K562 (cell line): Measurements from ENCODE around the gene OR2AP1. TPM values are rescaled to one million over a fixed set of nuclear protein-coding genes. Genes with fewer than 3 reads are reported as not detected.

Experiments used
- ATAC-seq: fragments of 200-7000 bp; cut with Tn5 transposase; 3 replicates; pipeline ENCODE4 v1.9.1; 2020; ENCODE audit warnings: moderate library complexity
- BruUV-seq: library from RNA; stranded (reverse); fragments of 400-500 nt; replicated peaks from 2 replicates; lab custom pipeline; 2021; lab: Mats Ljungman, UMichigan
- CTCF ChIA-PET: fragments of 300-600 bp; formaldehyde crosslinking; extraction: SDS; loops from one replicate; lab custom pipeline; 2021; ENCODE audit warnings: low intra/inter-chr PET ratio; lab: Yijun Ruan, JAX
- POLR2A ChIA-PET: fragments of 300-600, 350-650 bp; sonication (Branson Sonifier 250); formaldehyde crosslinking; extraction: SDS; loops from one replicate; lab custom pipeline; 2021; ENCODE audit warnings: antibody characterized with exemption, inconsistent platforms; lab: Yijun Ruan, JAX
- DNase-seq, 4 experiments: peaks; one replicate each; pipeline versions ENCODE4 v3.0.0 to v3.0.0-alpha.2; 2011 to 2018; ENCODE audit warnings: low spot score in 3 of 4, mixed read lengths in 3 of 4; ENCODE audit errors: extremely low read depth in 1 of 4
- FAIRE-seq: peaks from 2 replicates; lab custom pipeline; 2011; peaks lifted over from hg19 to GRCh38; lab: Jason Lieb, UNC
- H2AFZ ChIP-seq: 2 replicates; pipeline ENCODE4 v1.6.0; 2011; ENCODE audit warnings: low read depth, low read length, control low read depth, inconsistent platforms
- H3K27ac ChIP-seq: fragments of 200-600 bp; 3 replicates; pipeline ENCODE4 v1.8.0; 2011; ENCODE audit warnings: low read depth, mild to moderate bottlenecking, control low read depth, inconsistent platforms, low read length, moderate library complexity, mixed read lengths; ENCODE audit errors: extremely low read depth
- H3K27me3 ChIP-seq, 2 experiments: fragments of 300-600 bp in 1 of 2; 2 replicates in 1 of 2; 3 replicates in 1 of 2; pipeline versions ENCODE4 v1.6.0 to v1.8.0; 2011; ENCODE audit warnings: inconsistent platforms in 2 of 2, low read length in 2 of 2, mild to moderate bottlenecking in 1 of 2, mixed read lengths in 1 of 2, moderate library complexity in 1 of 2; ENCODE audit not compliant: control insufficient read depth in 2 of 2, insufficient read depth in 2 of 2
- H3K36me3 ChIP-seq: fragments of 300-600 bp; 3 replicates; pipeline ENCODE4 v1.8.0; 2011; ENCODE audit warnings: mild to moderate bottlenecking, low read length, inconsistent platforms; ENCODE audit not compliant: control insufficient read depth, insufficient read depth
- H3K4me1 ChIP-seq, 2 experiments: fragments of 200-600 bp in 1 of 2; replicated peaks in 1 of 2; 2 replicates in 1 of 2; 3 replicates in 1 of 2; pipeline versions ENCODE4 v1.5.1 to v1.8.0; 2011; ENCODE audit warnings: inconsistent platforms in 2 of 2, low read length in 2 of 2, mild to moderate bottlenecking in 1 of 2, mixed read lengths in 1 of 2, moderate library complexity in 1 of 2; ENCODE audit not compliant: control insufficient read depth in 2 of 2, insufficient read depth in 2 of 2
- H3K4me2 ChIP-seq: 2 replicates; pipeline ENCODE4 v1.6.1; 2011; ENCODE audit warnings: low read length, control low read depth, inconsistent platforms, mixed read lengths; ENCODE audit not compliant: insufficient read depth
- H3K4me3 ChIP-seq: fragments of 200-600 bp; sonication (generic), shearing (Covaris generic); 2 replicates; pipeline ENCODE4 v1.5.1; 2016; ENCODE audit warnings: control low read depth, inconsistent platforms
- H3K79me2 ChIP-seq: fragments of 200-600 bp; 3 replicates; pipeline ENCODE4 v1.8.0; 2011; ENCODE audit warnings: low read length, inconsistent platforms; ENCODE audit not compliant: control insufficient read depth, insufficient read depth
- H3K9ac ChIP-seq, 2 experiments: 2 replicates each; pipeline versions ENCODE4 v1.6.0 to v1.6.1; 2011; ENCODE audit warnings: low read depth in 2 of 2, low read length in 2 of 2, control low read depth in 1 of 2, inconsistent platforms in 1 of 2, mild to moderate bottlenecking in 1 of 2, mixed read lengths in 1 of 2; ENCODE audit not compliant: insufficient read depth in 1 of 2
- H3K9me1 ChIP-seq: one replicate; pipeline ENCODE4 v1.6.0; 2011; ENCODE audit warnings: inconsistent platforms, mild to moderate bottlenecking, low read length, moderate library complexity; ENCODE audit not compliant: control insufficient read depth, insufficient read depth
- H3K9me3 ChIP-seq: replicated peaks from 2 replicates; pipeline ENCODE4 v1.5.1; 2011; ENCODE audit warnings: low read depth, low read length, inconsistent platforms; ENCODE audit not compliant: control insufficient read depth, insufficient read depth
- H4K20me1 ChIP-seq: replicated peaks from 2 replicates; pipeline ENCODE4 v1.6.1; 2011; ENCODE audit warnings: low read length, inconsistent platforms, mixed read lengths; ENCODE audit not compliant: control insufficient read depth, insufficient read depth
- JUND ChIP-seq, 2 experiments: IDR thresholded peaks; 2 replicates in 1 of 2; 3 replicates in 1 of 2; pipeline ENCODE4 v1.6.1; 2011; ENCODE audit warnings: borderline replicate concordance in 2 of 2, low read depth in 2 of 2, low read length in 2 of 2, improper control_type of control experiment in 1 of 2, missing biosample characterization in 1 of 2, missing genetic modification characterization in 1 of 2, missing genetic modification reagents in 1 of 2
- MBD2 ChIP-seq: sonication (generic); IDR thresholded peaks from 2 replicates; pipeline ENCODE4 v1.6.1; 2016; ENCODE audit warnings: low read depth, borderline replicate concordance
- PYGO2 ChIP-seq: fragments of 450-650 bp; IDR thresholded peaks from 2 replicates; pipeline ENCODE4 v1.6.1; 2016; ENCODE audit warnings: mild to moderate bottlenecking, missing genetic modification characterization, moderate library complexity, missing compliant biosample characterization
- RNF2 ChIP-seq: sonication (generic); IDR thresholded peaks from 2 replicates; pipeline ENCODE4 v1.6.1; 2016
- SAP30 ChIP-seq: fragments of 200-600 bp; sonication (generic); IDR thresholded peaks from 2 replicates; pipeline ENCODE4 v1.6.1; 2012; ENCODE audit warnings: borderline replicate concordance, low read depth, mild to moderate bottlenecking, moderate library complexity, low read length, control low read depth, inconsistent platforms; ENCODE audit not compliant: insufficient read depth, poor library complexity, severe bottlenecking
- SMC3 ChIP-seq: conservative IDR thresholded peaks from 2 replicates; pipeline ENCODE4 v1.6.1; 2011; ENCODE audit warnings: low read depth, low read length, improper control_type of control experiment; ENCODE audit not compliant: insufficient read depth
- TEAD2 ChIP-seq: fragments of 450-650 bp; IDR thresholded peaks from 2 replicates; pipeline ENCODE4 v1.6.1; 2016; ENCODE audit warnings: missing genetic modification characterization, control low read depth, missing compliant biosample characterization
- WGBS: fragments of 100-300 bp; shearing (Covaris generic); methylation state at CpG from one replicate; pipeline ENCODE4 v1.1.6; 2016; ENCODE audit warnings: low coverage, mixed read lengths; ENCODE audit not compliant: insufficient coverage; ENCODE audit errors: missing lambda C conversion rate; 5-methylcytosine and 5-hydroxymethylcytosine counted together
- in situ Hi-C: fragments of 300-500 bp; cut with MboI; formaldehyde crosslinking; loops from 4 replicates; pipeline ENCODE4 v1.15.0; 2018; ENCODE audit warnings: inconsistent platforms, mixed read lengths
- intact Hi-C: fragments of 100-400 bp; cut with micrococcal nuclease; formaldehyde crosslinking; loops from 2 replicates; pipeline ENCODE4 v1.14.2; 2022
- polyA plus RNA-seq, 8 experiments: library from polyadenylated mRNA; depleted of rRNA in 4 of 8; stranded (reverse) in 5 of 8; unstranded in 3 of 8; fragments of >200 nt; fragmentation: Nextera tagmentation in 2 of 8; fragmentation: Illumina TruSeq in 1 of 8; extraction: Ambion mirVana in 2 of 8; extraction: Trizol in 1 of 8; gene quantifications; 2 replicates each; pipeline versions ENCODE4 v1.2.1 to v1.2.3, GENCODE V29; 2011 to 2014; ENCODE audit warnings: inconsistent platforms in 1 of 8, missing spikeins in 1 of 8
- total RNA-seq, 7 experiments: library from RNA; depleted of rRNA in 6 of 7; stranded (reverse); fragments of >200 nt in 6 of 7; fragmentation: Illumina TruSeq in 2 of 7; extraction: Trizol in 2 of 7; gene quantifications; 2 replicates each; pipeline versions ENCODE4 v1.2.1 to v1.2.3, GENCODE V29; 2011 to 2021; ENCODE audit warnings: low replicate concordance in 1 of 7
- TF ChIP-seq, protein P1 (sequence below): sonication (generic); formaldehyde crosslinking; IDR thresholded peaks from 2 replicates; pipeline ENCODE4 v1.5.0; 2020; ENCODE audit warnings: missing genetic modification reagents
- TF ChIP-seq, protein P2 (sequence below): fragments of 450-650 bp; formaldehyde crosslinking; IDR thresholded peaks from 2 replicates; pipeline ENCODE4 v1.4.0; 2020; ENCODE audit warnings: mild to moderate bottlenecking, moderate library complexity
- TF ChIP-seq, protein P3 (sequence below): fragments of 450-650 bp; formaldehyde crosslinking; IDR thresholded peaks from 2 replicates; pipeline ENCODE4 v1.4.0; 2022; ENCODE audit warnings: missing genetic modification characterization
- TF ChIP-seq, protein P4 (sequence below): IDR thresholded peaks from 2 replicates; pipeline ENCODE4 v1.6.1; 2012; ENCODE audit warnings: low read depth, low read length, improper control_type of control experiment, borderline replicate concordance
- TF ChIP-seq, protein P5 (sequence below): sonication (generic); formaldehyde crosslinking; IDR thresholded peaks from 2 replicates; pipeline ENCODE4 v1.9.0; 2022; ENCODE audit warnings: mild to moderate bottlenecking, missing genetic modification reagents

The OR2AP1 gene
- total and polyA plus RNA-seq, 9 of the 15 experiments (the other 6 are each of a cell fraction or from before 2014, with no cell fraction given): not detected

DNA sequence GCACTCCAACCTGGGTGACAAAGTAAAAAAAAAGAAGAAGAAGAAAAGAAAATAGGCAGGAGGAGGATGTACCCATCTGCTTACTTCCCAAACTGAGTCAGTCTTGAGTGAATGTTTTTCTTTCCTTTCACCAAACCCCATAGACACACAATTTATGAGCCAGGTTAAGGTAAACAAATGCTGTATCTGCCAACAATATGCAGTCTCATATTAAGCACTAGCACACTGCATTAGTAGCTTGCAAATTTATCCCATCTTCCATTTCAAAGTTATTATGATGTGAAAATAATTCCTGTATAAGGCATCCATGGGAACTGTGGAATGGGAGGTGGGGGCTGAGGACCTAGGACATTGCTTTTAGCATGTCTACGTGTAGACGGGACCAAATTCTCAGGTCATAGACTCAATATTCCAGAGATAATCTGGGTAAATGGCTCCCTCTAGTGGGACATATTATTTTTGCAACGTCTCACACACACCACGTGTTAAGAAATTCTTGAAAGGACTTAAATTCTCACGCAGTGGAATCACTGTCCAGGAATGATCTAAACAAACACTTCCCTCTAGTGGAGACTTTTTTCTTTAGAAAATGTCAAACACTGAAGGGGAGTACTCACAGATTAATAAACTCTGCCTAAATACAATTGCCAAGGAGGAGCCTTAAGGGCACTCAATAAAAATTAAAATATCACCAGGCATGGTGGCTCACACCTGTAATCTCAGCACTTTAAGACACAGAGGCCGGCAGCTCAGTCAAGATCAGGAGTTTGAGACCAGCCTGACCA lies 47.3 kb downstream of the OR2AP1 start:
- under 1% methylated on average over 6 of the region's 6 CpGs for WGBS
- DNase-seq (peak; percentile 66 to 88 (median 70)), ATAC-seq (peak; percentile 99), FAIRE-seq (peak; percentile 94)
- Histone ChIP-seq H3K9ac (no peak overlapping the region), H4K20me1 (no peaks in the 10 kb centered on the region), H3K4me1 (no peaks in the 10 kb centered on the region), H2AFZ (no peak overlapping the region; the same call in 1 of the 2 replicates), H3K9me1 (no peaks in the 10 kb centered on the region), H3K36me3 (no peaks in the 10 kb centered on the region), H3K4me2 (no peak overlapping the region), H3K4me3 (no peak overlapping the region), H3K9me3 (no peaks in the 10 kb centered on the region), H3K27me3 (no peaks in the 10 kb centered on the region), H3K79me2 (no peaks in the 10 kb centered on the region), H3K27ac (no peak overlapping the region)
- no TSS peak for BruUV-seq
- intact Hi-C loops (loop anchor here (1.0 to 10.0 kb wide), 4 partner anchors 173 to 627 kb away; partner anchors contain the start of gene OR6C75), in situ Hi-C loops (loop anchor here (5.0 kb wide), 1 partner anchor 422 kb away; no protein-coding TSS in a partner anchor)
- ChIA-PET CTCF (interaction anchor here (0.6 to 5.8 kb wide), 11 partner anchors 173 to 1125 kb away, joined by 3 to 75 read pairs (median 3); no protein-coding TSS in a partner anchor), POLR2A (no interaction called here)
- TF ChIP-seq SMC3: peak; percentile 89
- TF ChIP-seq, protein P1, sequence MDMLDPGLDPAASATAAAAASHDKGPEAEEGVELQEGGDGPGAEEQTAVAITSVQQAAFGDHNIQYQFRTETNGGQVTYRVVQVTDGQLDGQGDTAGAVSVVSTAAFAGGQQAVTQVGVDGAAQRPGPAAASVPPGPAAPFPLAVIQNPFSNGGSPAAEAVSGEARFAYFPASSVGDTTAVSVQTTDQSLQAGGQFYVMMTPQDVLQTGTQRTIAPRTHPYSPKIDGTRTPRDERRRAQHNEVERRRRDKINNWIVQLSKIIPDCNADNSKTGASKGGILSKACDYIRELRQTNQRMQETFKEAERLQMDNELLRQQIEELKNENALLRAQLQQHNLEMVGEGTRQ: peak; percentile 55
- TF ChIP-seq PYGO2 (tag): no peak
- no peak for TF ChIP-seq SAP30
- TF ChIP-seq, protein P2, sequence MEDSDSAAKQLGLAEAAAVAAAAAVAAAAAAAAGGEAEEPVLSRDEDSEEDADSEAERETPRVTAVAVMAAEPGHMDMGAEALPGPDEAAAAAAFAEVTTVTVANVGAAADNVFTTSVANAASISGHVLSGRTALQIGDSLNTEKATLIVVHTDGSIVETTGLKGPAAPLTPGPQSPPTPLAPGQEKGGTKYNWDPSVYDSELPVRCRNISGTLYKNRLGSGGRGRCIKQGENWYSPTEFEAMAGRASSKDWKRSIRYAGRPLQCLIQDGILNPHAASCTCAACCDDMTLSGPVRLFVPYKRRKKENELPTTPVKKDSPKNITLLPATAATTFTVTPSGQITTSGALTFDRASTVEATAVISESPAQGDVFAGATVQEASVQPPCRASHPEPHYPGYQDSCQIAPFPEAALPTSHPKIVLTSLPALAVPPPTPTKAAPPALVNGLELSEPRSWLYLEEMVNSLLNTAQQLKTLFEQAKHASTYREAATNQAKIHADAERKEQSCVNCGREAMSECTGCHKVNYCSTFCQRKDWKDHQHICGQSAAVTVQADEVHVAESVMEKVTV (CRISPR knock-in tag): peak; percentile 96
- TF ChIP-seq RNF2: 0 out of 2 replicates have a peak, but pooled peaks have one; percentile 37
- TF ChIP-seq, protein P3, sequence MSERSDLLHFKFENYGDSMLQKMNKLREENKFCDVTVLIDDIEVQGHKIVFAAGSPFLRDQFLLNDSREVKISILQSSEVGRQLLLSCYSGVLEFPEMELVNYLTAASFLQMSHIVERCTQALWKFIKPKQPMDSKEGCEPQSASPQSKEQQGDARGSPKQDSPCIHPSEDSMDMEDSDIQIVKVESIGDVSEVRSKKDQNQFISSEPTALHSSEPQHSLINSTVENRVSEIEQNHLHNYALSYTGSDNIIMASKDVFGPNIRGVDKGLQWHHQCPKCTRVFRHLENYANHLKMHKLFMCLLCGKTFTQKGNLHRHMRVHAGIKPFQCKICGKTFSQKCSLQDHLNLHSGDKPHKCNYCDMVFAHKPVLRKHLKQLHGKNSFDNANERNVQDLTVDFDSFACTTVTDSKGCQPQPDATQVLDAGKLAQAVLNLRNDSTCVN (CRISPR knock-in tag): no peak
- peak; percentile 74; the same call in 1 of the 2 replicates for TF ChIP-seq TEAD2 (tag)
- 0 out of 2 replicates have a peak, but pooled peaks have one; percentile 22 for TF ChIP-seq JUND (IDR thresholded peaks at IDR 0.05; ENCODE audit: borderline replicate concordance, low read depth, low read length)
- 0 out of 3 replicates have a peak, but pooled peaks have one; percentile 14 for TF ChIP-seq JUND (tag; IDR thresholded peaks at IDR 0.05; ENCODE audit: borderline replicate concordance, low read depth, low read length)
- TF ChIP-seq MBD2: no peak
- TF ChIP-seq, protein P4, sequence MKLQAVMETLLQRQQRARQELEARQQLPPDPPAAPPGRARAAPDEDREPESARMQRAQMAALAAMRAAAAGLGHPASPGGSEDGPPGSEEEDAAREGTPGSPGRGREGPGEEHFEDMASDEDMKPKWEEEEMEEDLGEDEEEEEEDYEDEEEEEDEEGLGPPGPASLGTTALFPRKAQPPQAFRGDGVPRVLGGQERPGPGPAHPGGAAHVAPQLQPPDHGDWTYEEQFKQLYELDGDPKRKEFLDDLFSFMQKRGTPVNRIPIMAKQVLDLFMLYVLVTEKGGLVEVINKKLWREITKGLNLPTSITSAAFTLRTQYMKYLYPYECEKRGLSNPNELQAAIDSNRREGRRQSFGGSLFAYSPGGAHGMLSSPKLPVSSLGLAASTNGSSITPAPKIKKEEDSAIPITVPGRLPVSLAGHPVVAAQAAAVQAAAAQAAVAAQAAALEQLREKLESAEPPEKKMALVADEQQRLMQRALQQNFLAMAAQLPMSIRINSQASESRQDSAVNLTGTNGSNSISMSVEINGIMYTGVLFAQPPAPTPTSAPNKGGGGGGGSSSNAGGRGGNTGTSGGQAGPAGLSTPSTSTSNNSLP: 0 out of 2 replicates have a peak, but pooled peaks have one; percentile 55
- TF ChIP-seq, protein P5, sequence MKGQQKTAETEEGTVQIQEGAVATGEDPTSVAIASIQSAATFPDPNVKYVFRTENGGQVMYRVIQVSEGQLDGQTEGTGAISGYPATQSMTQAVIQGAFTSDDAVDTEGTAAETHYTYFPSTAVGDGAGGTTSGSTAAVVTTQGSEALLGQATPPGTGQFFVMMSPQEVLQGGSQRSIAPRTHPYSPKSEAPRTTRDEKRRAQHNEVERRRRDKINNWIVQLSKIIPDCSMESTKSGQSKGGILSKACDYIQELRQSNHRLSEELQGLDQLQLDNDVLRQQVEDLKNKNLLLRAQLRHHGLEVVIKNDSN (CRISPR knock-in tag): no peak; the same call in 1 of the 2 replicates
